ENCODE data around the gene KCNQ1.

The KCNQ1 gene

DNA sequence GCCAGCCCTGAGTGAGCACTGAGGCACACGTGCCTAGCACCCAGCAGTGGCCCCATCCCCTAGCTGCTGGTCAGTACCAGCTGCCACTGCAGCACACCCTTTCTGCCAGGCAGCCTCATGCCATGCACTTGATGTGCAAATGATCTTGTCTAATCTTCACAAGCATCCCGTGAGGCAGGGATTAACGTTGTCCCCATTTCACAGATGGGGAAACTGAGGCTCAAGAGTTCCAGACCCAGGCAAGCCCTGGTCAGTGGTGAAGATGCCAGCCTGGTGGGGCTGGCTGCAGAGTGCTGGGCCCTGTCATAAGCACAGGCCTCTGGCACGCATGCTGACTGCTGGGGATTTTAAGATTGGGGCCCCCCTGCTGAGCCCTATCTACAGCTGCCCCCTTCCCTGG is 449.1 kb downstream of the KCNQ1 start:
- no peak for DNase-seq (ENCODE audit: low read depth, low spot score)

DNA sequence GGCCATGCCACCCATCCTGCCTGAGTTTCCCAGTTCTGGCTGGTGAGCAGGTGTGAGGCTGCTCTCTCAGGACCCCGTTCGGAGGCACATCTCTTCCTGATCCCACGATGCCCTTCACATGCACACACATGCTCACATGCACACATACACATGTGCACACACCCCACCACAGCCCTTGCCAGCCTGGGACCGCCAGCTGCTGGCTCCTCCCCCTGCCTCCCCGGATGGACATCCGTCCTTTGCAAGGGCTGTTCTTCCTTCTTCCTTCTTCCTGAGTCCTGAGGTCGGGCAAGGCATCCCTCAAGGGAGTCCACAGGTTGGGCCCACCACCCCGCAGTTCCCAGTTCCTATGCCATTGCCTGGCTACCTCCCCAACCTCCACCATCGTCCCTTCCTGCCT is 451.2 kb downstream of the KCNQ1 start:
- no peak for DNase-seq (ENCODE audit: low read depth, low spot score)

DNA sequence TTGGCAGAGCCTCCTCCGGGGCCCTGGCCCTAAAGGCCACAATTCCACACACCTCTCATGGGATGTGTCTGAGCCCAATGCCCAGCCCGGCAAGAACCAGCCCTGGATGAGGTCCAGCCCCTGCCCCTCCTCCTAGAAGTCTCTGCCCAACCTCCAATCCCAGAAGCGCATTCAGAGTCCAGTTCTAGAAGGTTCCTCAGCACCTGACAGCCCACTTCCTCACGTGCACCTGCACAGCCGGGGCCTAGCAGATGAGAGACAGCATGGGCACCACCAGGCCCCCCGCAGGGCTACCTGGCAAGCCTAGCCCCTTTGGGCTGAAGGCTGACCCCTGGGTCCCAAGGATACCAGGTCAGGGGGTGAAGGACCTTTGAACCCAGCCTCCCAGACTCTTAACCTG is 452.2 kb downstream of the KCNQ1 start:
- no peak for DNase-seq (ENCODE audit: low read depth, low spot score)

DNA sequence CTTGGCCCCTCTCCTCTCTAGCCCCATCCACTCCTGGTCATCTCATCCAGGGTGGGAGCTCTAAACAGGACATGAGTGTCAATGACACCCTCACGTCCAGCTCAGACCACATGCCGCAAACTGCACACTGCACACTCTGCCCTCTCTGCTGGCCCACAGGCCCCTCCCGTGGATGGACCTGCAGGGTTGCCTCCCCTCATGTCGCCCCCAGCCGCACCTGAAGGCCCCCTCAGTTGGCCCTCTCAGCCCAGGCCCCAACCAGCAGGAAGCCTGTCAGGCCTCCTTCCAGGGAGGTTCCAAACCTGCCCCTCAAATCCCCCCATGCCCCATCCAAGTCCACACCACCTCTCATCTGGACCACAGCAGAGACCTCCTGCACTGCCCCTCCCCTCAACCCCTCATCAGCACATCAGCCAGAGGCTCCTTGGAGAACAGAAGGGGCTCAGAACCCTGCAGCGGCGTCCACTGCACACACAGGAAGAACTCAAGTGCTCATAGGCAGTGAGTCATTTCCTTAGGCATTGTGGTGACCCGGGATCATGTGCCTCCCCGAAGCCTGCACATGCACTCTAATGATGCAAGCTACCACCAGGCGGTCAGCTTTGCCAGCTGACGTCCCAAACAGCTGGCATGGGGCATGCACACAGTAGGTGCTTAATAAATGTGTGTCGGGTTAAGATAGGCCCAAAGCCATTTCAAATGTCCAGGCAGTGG is 453.7 kb downstream of the KCNQ1 start:
- peak; percentile 83 for DNase-seq (ENCODE audit: low read depth, low spot score)

Data from astrocyte of the hippocampus (primary cell).